Measurements from ENCODE around the gene NHLRC4. TPM values are rescaled to one million over a fixed set of nuclear protein-coding genes. Genes with fewer than 3 reads are reported as not detected.

NHLRC4 gene
- total and polyA plus RNA-seq, 2 of the 13 experiments (the other 11 are each of a cell fraction or from before 2014, with no cell fraction given) = 0.40 to 0.59 TPM

GRCh38 chr16:588639-588888 lies 21.8 kb downstream of the NHLRC4 start (continued):
- TF ChIP-seq UBTF (CRISPR knock-in tag; IDR thresholded peaks at IDR 0.05) = peak; percentile 71; the same call in 1 of the 2 replicates
- TF ChIP-seq, protein P1, sequence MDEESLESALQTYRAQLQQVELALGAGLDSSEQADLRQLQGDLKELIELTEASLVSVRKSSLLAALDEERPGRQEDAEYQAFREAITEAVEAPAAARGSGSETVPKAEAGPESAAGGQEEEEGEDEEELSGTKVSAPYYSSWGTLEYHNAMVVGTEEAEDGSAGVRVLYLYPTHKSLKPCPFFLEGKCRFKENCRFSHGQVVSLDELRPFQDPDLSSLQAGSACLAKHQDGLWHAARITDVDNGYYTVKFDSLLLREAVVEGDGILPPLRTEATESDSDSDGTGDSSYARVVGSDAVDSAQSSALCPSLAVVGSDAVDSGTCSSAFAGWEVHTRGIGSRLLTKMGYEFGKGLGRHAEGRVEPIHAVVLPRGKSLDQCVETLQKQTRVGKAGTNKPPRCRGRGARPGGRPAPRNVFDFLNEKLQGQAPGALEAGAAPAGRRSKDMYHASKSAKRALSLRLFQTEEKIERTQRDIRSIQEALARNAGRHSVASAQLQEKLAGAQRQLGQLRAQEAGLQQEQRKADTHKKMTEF (CRISPR knock-in tag; IDR thresholded peaks at IDR 0.05) = no peak
- no peak for TF ChIP-seq NR1H2 (CRISPR knock-in tag; IDR thresholded peaks at IDR 0.05; ENCODE audit: borderline replicate concordance, low read depth)
- no peak for TF ChIP-seq SAFB2 (CRISPR knock-in tag; IDR thresholded peaks at IDR 0.05; ENCODE audit: borderline replicate concordance, low read depth)
- no peak for TF ChIP-seq RFX5 (IDR thresholded peaks at IDR 0.05; ENCODE audit: low read depth, low read length)
- no peak for TF ChIP-seq MLXIP (CRISPR knock-in tag; IDR thresholded peaks at IDR 0.05; ENCODE audit: borderline replicate concordance)
- TF ChIP-seq, protein P2, sequence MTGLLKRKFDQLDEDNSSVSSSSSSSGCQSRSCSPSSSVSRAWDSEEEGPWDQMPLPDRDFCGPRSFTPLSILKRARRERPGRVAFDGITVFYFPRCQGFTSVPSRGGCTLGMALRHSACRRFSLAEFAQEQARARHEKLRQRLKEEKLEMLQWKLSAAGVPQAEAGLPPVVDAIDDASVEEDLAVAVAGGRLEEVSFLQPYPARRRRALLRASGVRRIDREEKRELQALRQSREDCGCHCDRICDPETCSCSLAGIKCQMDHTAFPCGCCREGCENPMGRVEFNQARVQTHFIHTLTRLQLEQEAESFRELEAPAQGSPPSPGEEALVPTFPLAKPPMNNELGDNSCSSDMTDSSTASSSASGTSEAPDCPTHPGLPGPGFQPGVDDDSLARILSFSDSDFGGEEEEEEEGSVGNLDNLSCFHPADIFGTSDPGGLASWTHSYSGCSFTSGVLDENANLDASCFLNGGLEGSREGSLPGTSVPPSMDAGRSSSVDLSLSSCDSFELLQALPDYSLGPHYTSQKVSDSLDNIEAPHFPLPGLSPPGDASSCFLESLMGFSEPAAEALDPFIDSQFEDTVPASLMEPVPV (CRISPR knock-in tag; IDR thresholded peaks at IDR 0.05) = no peak
- 0 out of 2 replicates have a peak, but pooled peaks have one; percentile 39 for TF ChIP-seq ZNF234 (CRISPR knock-in tag; conservative IDR thresholded peaks at IDR 0.05)
- 0 out of 2 replicates have a peak, but pooled peaks have one; percentile 45 for TF ChIP-seq ARID2 (CRISPR knock-in tag; IDR thresholded peaks at IDR 0.05; ENCODE audit: borderline replicate concordance)
- no peak for TF ChIP-seq CENPT (CRISPR knock-in tag; IDR thresholded peaks at IDR 0.05; ENCODE audit: low read depth)
- TF ChIP-seq ZKSCAN5 (CRISPR knock-in tag; IDR thresholded peaks at IDR 0.05) = no peak
- TF ChIP-seq, protein P3, sequence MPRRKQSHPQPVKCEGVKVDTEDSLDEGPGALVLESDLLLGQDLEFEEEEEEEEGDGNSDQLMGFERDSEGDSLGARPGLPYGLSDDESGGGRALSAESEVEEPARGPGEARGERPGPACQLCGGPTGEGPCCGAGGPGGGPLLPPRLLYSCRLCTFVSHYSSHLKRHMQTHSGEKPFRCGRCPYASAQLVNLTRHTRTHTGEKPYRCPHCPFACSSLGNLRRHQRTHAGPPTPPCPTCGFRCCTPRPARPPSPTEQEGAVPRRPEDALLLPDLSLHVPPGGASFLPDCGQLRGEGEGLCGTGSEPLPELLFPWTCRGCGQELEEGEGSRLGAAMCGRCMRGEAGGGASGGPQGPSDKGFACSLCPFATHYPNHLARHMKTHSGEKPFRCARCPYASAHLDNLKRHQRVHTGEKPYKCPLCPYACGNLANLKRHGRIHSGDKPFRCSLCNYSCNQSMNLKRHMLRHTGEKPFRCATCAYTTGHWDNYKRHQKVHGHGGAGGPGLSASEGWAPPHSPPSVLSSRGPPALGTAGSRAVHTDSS (CRISPR knock-in tag; conservative IDR thresholded peaks at IDR 0.05) = no peak
- TF ChIP-seq REPIN1 (CRISPR knock-in tag; IDR thresholded peaks at IDR 0.05; ENCODE audit: borderline replicate concordance, low read depth) = no peak
- 0 out of 2 replicates have a peak, but pooled peaks have one; percentile 15 for TF ChIP-seq ATF7-NPFF (CRISPR knock-in tag; IDR thresholded peaks at IDR 0.05; ENCODE audit: low read depth)
- TF ChIP-seq NFATC3 (CRISPR knock-in tag; IDR thresholded peaks at IDR 0.05) = no peak
- TF ChIP-seq, protein P4, sequence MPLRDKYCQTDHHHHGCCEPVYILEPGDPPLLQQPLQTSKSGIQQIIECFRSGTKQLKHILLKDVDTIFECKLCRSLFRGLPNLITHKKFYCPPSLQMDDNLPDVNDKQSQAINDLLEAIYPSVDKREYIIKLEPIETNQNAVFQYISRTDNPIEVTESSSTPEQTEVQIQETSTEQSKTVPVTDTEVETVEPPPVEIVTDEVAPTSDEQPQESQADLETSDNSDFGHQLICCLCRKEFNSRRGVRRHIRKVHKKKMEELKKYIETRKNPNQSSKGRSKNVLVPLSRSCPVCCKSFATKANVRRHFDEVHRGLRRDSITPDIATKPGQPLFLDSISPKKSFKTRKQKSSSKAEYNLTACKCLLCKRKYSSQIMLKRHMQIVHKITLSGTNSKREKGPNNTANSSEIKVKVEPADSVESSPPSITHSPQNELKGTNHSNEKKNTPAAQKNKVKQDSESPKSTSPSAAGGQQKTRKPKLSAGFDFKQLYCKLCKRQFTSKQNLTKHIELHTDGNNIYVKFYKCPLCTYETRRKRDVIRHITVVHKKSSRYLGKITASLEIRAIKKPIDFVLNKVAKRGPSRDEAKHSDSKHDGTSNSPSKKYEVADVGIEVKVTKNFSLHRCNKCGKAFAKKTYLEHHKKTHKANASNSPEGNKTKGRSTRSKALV (CRISPR knock-in tag; IDR thresholded peaks at IDR 0.05) = no peak
- TF ChIP-seq CAMTA2 (CRISPR knock-in tag; IDR thresholded peaks at IDR 0.05; ENCODE audit: borderline replicate concordance) = no peak
